Caco-2 (cell line): Measurements from ENCODE around the gene ASB14. TPM values are rescaled to one million over a fixed set of nuclear protein-coding genes. Genes with fewer than 3 reads are reported as not detected.

Experiments used
- BruUV-seq: library from RNA; stranded (reverse); fragments of 400-500 nt; replicated peaks from 2 replicates; lab custom pipeline; 2021; lab: Mats Ljungman, UMichigan
- CTCF ChIA-PET: fragments of 300-600 bp; sonication (Branson Sonifier 250); formaldehyde crosslinking; loops from one replicate; lab custom pipeline; 2022; ENCODE audit warnings: antibody characterized with exemption; lab: Charles Lee
- POLR2A ChIA-PET: fragments of 300-600 bp; sonication (Branson Sonifier 250); formaldehyde crosslinking; loops from one replicate; lab custom pipeline; 2022; ENCODE audit warnings: antibody characterized with exemption; lab: Charles Lee
- DNase-seq, 2 experiments: peaks; one replicate each; pipeline versions ENCODE4 v3.0.0 to v3.0.0-alpha.2; 2020 to 2022
- H3K27me3 ChIP-seq: replicated peaks from 2 replicates; pipeline ENCODE4 v1.6.0; 2011; ENCODE audit warnings: low read length; ENCODE audit not compliant: control insufficient read depth, insufficient read depth
- H3K36me3 ChIP-seq: 2 replicates; pipeline ENCODE4 v1.5.1; 2011; ENCODE audit warnings: low read length; ENCODE audit not compliant: control insufficient read depth, insufficient read depth
- H3K4me1 ChIP-seq: fragments of 250-450 bp; sonication (Bioruptor Pico); 2 replicates; pipeline ENCODE4 v1.5.1; 2020; ENCODE audit warnings: mild to moderate bottlenecking
- H3K4me3 ChIP-seq: 2 replicates; pipeline ENCODE4 v1.5.1; 2011; ENCODE audit warnings: low read depth, mild to moderate bottlenecking, control low read depth, low read length
- H3K9me3 ChIP-seq: fragments of 250-450 bp; sonication (Bioruptor Pico); 2 replicates; pipeline ENCODE4 v1.5.1; 2020; ENCODE audit warnings: mild to moderate bottlenecking, moderate library complexity
- H3K27ac Mint-ChIP-seq: one replicate; pipeline ENCODE4 v1.8.0; 2022; ENCODE audit warnings: mixed read lengths; ENCODE audit not compliant: unreplicated experiment
- H3K27me3 Mint-ChIP-seq: one replicate; pipeline ENCODE4 v1.8.0; 2022; ENCODE audit warnings: mixed read lengths; ENCODE audit not compliant: insufficient read depth, unreplicated experiment
- H3K36me3 Mint-ChIP-seq: one replicate; pipeline ENCODE4 v1.8.0; 2022; ENCODE audit warnings: mild to moderate bottlenecking, mixed read lengths; ENCODE audit not compliant: insufficient read depth, unreplicated experiment
- H3K4me1 Mint-ChIP-seq: one replicate; pipeline ENCODE4 v1.8.0; 2022; ENCODE audit warnings: low read depth, mixed read lengths; ENCODE audit not compliant: unreplicated experiment
- H3K4me3 Mint-ChIP-seq: one replicate; pipeline ENCODE4 v1.8.0; 2022; ENCODE audit warnings: mild to moderate bottlenecking, moderate library complexity, mixed read lengths; ENCODE audit not compliant: unreplicated experiment
- H3K9me3 Mint-ChIP-seq: one replicate; pipeline ENCODE4 v1.8.0; 2022; ENCODE audit warnings: mixed read lengths; ENCODE audit not compliant: unreplicated experiment
- CTCF ChIP-seq, 2 experiments: fragments of 200-600 bp in 1 of 2; IDR thresholded peaks; 1 replicate in 1 of 2; 2 replicates in 1 of 2; pipeline versions ENCODE4 v1.5.1 to v1.8.0; 2011 to 2022; ENCODE audit warnings: antibody characterized with exemption in 1 of 2, control low read depth in 1 of 2, inconsistent platforms in 1 of 2, low read depth in 1 of 2, low read length in 1 of 2, mild to moderate bottlenecking in 1 of 2, moderate library complexity in 1 of 2; ENCODE audit not compliant: insufficient read depth in 1 of 2, severe bottlenecking in 1 of 2, unreplicated experiment in 1 of 2
- intact Hi-C: fragments of 100-400 bp; cut with micrococcal nuclease; formaldehyde crosslinking; loops from one replicate; pipeline ENCODE4 v1.10.0; 2022; ENCODE audit not compliant: unreplicated experiment
- total RNA-seq: library from RNA; stranded (reverse); gene quantifications from 2 replicates; pipeline ENCODE4 v1.2.3, GENCODE V29; 2022

The ASB14 gene
- total RNA-seq, 1 experiment from 2014 or later = not detected

- no peaks in the 10 kb centered on the region for H3K9me3 Mint-ChIP-seq
- H3K4me1 Mint-ChIP-seq = peaks cover 12% of the 10 kb centered on the region
- ChIA-PET POLR2A (no interaction called here), CTCF (interaction anchor here (0.5 to 1.4 kb wide), 3 partner anchors 42 to 120 kb away, joined by 3 to 6 read pairs (median 3); no protein-coding TSS in a partner anchor)
- H3K27me3 ChIP-seq = no peaks in the 10 kb centered on the region
- intact Hi-C loops = loop anchor here (1.0 to 10.0 kb wide), 4 partner anchors 43 to 227 kb away; no protein-coding TSS in a partner anchor
- peak; percentile 25 to 49 for TF ChIP-seq CTCF (IDR thresholded peaks at IDR 0.05; ENCODE audit: insufficient read depth in 1 of 2, low read depth in 1 of 2, low read length in 1 of 2, severe bottlenecking in 1 of 2, unreplicated experiment in 1 of 2)
- no peak overlapping the region for H3K4me3 Mint-ChIP-seq
- no TSS peak for BruUV-seq
- no peak for DNase-seq
- no peak overlapping the region for H3K27ac Mint-ChIP-seq
- no peaks in the 10 kb centered on the region for H3K36me3 ChIP-seq
- H3K27me3 Mint-ChIP-seq = no peaks in the 10 kb centered on the region
- H3K4me3 ChIP-seq = no peak overlapping the region
- H3K4me1 ChIP-seq = peaks cover 7% of the 10 kb centered on the region; the same call in 1 of the 2 replicates
- no peaks in the 10 kb centered on the region for H3K9me3 ChIP-seq
- H3K36me3 Mint-ChIP-seq = no peaks in the 10 kb centered on the region
These were observed 70.6 kb downstream of the ASB14 start for GRCh38 chr3:57221883-57222282.

Other genes with a start within 250 kb of the ASB14 start
- gene SPATA12, start 232.0 kb downstream of the ASB14 start, total RNA-seq = 0.16 TPM in 1 of 2 replicates, not detected in the other
- 2.7 and 3.1 TPM in 2 replicates for gene IL17RD, start 127.3 kb downstream of the ASB14 start, total RNA-seq
- 1.2 and 1.5 TPM in 2 replicates for gene HESX1, start 92.7 kb downstream of the ASB14 start, total RNA-seq
- gene APPL1, start 65.0 kb downstream of the ASB14 start, total RNA-seq = 40.0 and 40.7 TPM in 2 replicates